DMS53 (cell line): Measurements from ENCODE around the gene MAZ.

ENCODE experiments used
- DNase-seq: peaks from one replicate; lab custom pipeline; 2025; lab: John Stamatoyannopoulos, UW

The MAZ gene

DNA sequence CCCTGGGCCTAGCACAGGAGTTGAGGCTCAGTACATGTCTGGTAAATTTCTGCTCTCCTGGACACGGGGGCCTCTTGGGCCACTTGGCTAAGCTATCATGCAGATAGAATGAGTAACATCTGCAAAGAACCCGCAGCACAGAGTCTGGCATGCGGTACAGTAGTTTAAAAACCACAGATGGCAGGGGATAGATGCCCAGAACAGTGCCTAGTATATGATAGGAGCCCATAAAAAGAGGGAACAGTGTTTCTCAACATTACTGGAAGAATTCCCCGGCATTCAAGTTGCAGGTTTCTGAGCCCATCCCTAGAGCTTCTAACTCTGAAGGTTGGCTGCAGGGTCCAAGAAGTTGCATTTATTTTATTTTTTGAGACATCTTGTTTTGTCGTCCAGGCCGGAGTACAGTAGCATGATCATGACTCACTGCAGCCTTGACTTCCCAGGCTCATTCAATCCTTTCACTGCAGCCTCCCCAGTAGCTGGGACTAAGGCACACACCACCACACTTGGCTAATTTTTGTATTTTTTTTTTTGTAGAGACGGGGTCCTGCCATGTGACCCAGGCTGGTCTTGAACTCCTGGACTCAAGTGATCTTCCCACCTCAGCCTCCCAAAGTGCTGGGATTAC, 50.9 kb downstream of the MAZ start:
- no peak for DNase-seq

DNA sequence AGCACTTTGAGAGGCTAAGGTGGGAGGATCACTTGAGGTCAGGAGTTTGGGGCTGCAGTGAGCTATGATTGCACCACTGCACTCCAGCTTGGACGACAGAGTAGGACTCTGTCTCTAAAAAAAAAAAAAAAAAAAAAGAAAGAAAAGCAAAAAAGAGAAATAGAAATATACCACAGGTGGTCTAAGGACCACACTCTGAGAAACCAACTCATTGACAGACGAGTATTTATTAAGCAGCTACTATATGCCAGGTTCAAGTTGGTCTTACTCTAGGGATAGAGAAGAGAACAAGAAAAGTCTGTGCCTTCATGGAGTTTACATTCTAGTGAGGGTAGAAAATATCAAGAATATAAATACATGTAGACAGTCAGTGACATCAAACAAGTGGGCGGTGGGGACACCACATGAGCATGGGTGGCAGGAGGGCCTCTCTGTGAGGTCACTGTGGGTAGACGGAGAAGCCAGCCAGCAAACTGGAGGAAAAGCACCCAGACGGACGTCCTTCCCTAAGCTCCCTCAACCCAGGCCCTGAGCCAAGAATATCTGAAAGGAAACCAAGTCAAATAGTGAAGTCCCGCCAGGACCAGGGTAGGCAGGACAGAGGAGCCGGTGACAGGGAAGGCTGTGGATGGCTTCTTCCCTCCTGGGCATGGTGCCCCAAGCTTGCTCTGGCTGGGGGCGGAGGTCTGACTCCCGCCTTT, 52.0 kb downstream of the MAZ start:
- no peak for DNase-seq

DNA sequence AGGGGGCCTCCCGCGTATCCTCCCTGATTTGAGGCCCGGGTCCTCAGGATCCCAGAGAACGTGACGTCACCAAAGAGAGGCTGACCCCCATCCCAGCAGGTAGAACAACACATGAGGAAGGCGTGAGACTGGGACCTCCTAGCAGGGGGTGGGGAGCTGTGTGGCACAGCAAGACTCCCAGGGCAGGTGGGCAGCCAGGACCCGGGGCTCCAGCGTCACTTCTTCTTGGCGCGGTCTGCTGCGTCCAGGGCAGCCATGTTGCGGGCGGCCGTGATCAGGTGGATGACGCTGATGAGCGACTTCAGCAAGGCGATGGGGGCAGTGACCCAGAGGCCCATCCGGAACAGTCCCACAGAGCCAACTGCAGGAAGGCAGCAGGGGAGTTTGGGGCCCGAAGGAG, 52.6 kb downstream of the MAZ start:
- DNase-seq = no peak

DNA sequence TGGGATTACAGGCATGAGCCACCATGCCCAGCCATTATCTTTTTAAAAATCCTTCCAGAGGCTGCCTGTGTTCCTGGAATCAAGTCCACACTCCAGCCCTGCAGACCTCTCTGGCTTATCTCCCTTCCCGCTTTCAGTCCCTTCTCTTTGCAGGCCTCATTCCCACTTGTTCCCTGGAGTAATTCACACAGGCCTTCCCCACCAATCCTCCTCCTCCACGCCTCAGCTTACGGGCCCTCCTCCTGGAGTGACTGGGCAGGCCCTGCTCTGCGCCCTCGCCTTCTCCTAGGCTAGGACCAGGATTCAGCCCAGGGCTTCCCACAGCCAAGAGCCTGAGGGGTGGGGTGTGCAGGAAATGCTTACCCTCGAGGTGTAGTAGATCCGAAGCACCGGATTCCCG, 53.9 kb downstream of the MAZ start:
- DNase-seq = no peak
